MM.1S (cell line): ENCODE data around the gene TRIM15.
"Not testable (repeated sequence)": the region's sequence is repeated elsewhere in the genome, so short reads cannot be mapped to it uniquely, and the experiment has no call there.

Experiments
- DNase-seq: peaks from one replicate; pipeline ENCODE4 v3.0.0-alpha.2; 2015
- H2AFZ ChIP-seq: fragments of 300-600 bp; sonication (generic); 2 replicates; pipeline ENCODE4 v1.6.0; 2016; ENCODE audit warnings: antibody characterized with exemption, low read length
- H3F3A ChIP-seq: fragments of 300-600 bp; sonication (generic); 2 replicates; pipeline ENCODE4 v1.6.1; 2016; ENCODE audit warnings: mild to moderate bottlenecking, antibody characterized with exemption, low read length, moderate library complexity, mixed read lengths; ENCODE audit not compliant: insufficient read depth
- H3K27ac ChIP-seq: fragments of 300-600 bp; sonication (generic); 2 replicates; pipeline ENCODE4 v1.5.1; 2016; ENCODE audit warnings: mild to moderate bottlenecking, low read length
- H3K27me3 ChIP-seq: fragments of 300-600 bp; sonication (generic); replicated peaks from 2 replicates; pipeline ENCODE4 v1.6.0; 2016; ENCODE audit warnings: low read length; ENCODE audit not compliant: insufficient read depth
- H3K36me3 ChIP-seq: fragments of 300-600 bp; sonication (generic); replicated peaks from 2 replicates; pipeline ENCODE4 v1.6.1; 2016; ENCODE audit warnings: mild to moderate bottlenecking, low read length, mixed read lengths; ENCODE audit not compliant: insufficient read depth
- H3K4me1 ChIP-seq: fragments of 300-600 bp; sonication (generic); 2 replicates; pipeline ENCODE4 v1.6.1; 2016; ENCODE audit warnings: low read length, mixed read lengths
- H3K4me2 ChIP-seq: fragments of 300-600 bp; sonication (generic); 2 replicates; pipeline ENCODE4 v1.6.0; 2016; ENCODE audit warnings: low read depth, low read length
- H3K4me3 ChIP-seq: fragments of 300-600 bp; sonication (generic); 2 replicates; pipeline ENCODE4 v1.5.1; 2016; ENCODE audit warnings: low read length, mixed read lengths
- H3K79me2 ChIP-seq: fragments of 300-600 bp; sonication (generic); 2 replicates; pipeline ENCODE4 v1.6.1; 2016; ENCODE audit warnings: mixed run types, low read length, mixed read lengths
- H3K9ac ChIP-seq: fragments of 300-600 bp; sonication (generic); 2 replicates; pipeline ENCODE4 v1.6.1; 2016; ENCODE audit warnings: low read length, mixed read lengths
- H3K9me2 ChIP-seq: fragments of 300-600 bp; sonication (generic); replicated peaks from 2 replicates; pipeline ENCODE4 v1.6.1; 2016; ENCODE audit warnings: mild to moderate bottlenecking, low read length, mixed read lengths; ENCODE audit not compliant: insufficient read depth
- H3K9me3 ChIP-seq: fragments of 300-600 bp; sonication (generic); replicated peaks from 2 replicates; pipeline ENCODE4 v1.6.1; 2016; ENCODE audit warnings: mild to moderate bottlenecking, low read length, mixed read lengths; ENCODE audit not compliant: insufficient read depth
- H4K20me1 ChIP-seq: fragments of 300-600 bp; sonication (generic); 2 replicates; pipeline ENCODE4 v1.6.1; 2016; ENCODE audit warnings: mild to moderate bottlenecking, low read length, moderate library complexity, mixed read lengths; ENCODE audit not compliant: insufficient read depth
- CTCF ChIP-seq: fragments of 300-600 bp; sonication (generic); IDR thresholded peaks from 2 replicates; pipeline ENCODE4 v1.5.1; 2016; ENCODE audit warnings: antibody characterized with exemption, low read length, mixed read lengths
- EZH2 ChIP-seq: fragments of 300-600 bp; sonication (generic); optimal IDR thresholded peaks from 2 replicates; pipeline ENCODE3; 2017; ENCODE audit warnings: low read depth, mild to moderate bottlenecking, antibody characterized with exemption, low read length, mixed read lengths
- EZH2phosphoT487 ChIP-seq: fragments of 300-600 bp; sonication (generic); IDR thresholded peaks from 2 replicates; pipeline ENCODE4 v1.6.1; 2018; ENCODE audit warnings: antibody characterized with exemption, low read length

The TRIM15 gene

GRCh38 chr6:30136570-30137286 is 26.6 kb upstream of the TRIM15 start:
- Histone ChIP-seq H2AFZ (no peak overlapping the region), H4K20me1 (no peaks in the 10 kb centered on the region), H3K4me2 (peak overlapping the region; percentile 55; the same call in 1 of the 2 replicates), H3K9me2 (no peaks in the 10 kb centered on the region), H3K79me2 (no peaks in the 10 kb centered on the region), H3K4me3 (no peak overlapping the region), H3K4me1 (peaks cover 19% of the 10 kb centered on the region), H3K9me3 (no peaks in the 10 kb centered on the region), H3K9ac (no peak overlapping the region), H3K27me3 (peaks cover 30% of the 10 kb centered on the region), H3F3A (peaks cover 4% of the 10 kb centered on the region; the same call in 1 of the 2 replicates), H3K27ac (no peak overlapping the region), H3K36me3 (no peaks in the 10 kb centered on the region)
- TF ChIP-seq CTCF (no peak), EZH2 (no peak), EZH2phosphoT487 (no peak)
- peak; percentile 77 for DNase-seq

- not testable (repeated sequence) for H3K79me2 ChIP-seq
Measured at GRCh38 chr6:30140240-30140639, 23.1 kb upstream of the TRIM15 start.

GRCh38 chr6:30142665-30143064 is 20.7 kb upstream of the TRIM15 start:
- Histone ChIP-seq H3K27ac (no peak overlapping the region), H3K4me2 (no peak overlapping the region), H3K36me3 (no peaks in the 10 kb centered on the region), H3F3A (no peaks in the 10 kb centered on the region), H3K9ac (no peak overlapping the region), H2AFZ (no peak overlapping the region), H3K9me3 (no peaks in the 10 kb centered on the region), H4K20me1 (no peaks in the 10 kb centered on the region), H3K79me2 (no peaks in the 10 kb centered on the region), H3K27me3 (peaks cover 24% of the 10 kb centered on the region), H3K9me2 (no peaks in the 10 kb centered on the region), H3K4me3 (no peak overlapping the region), H3K4me1 (no peaks in the 10 kb centered on the region)
- no peak for DNase-seq
- TF ChIP-seq EZH2, result no peak
- TF ChIP-seq EZH2phosphoT487, result no peak
- no peak for TF ChIP-seq CTCF

More at GRCh38 chr6:30140240-30140639, 23.1 kb upstream of the TRIM15 start:
- H3K4me3 ChIP-seq, H3K9ac ChIP-seq, H3K36me3 ChIP-seq, DNase-seq, H3K9me3 ChIP-seq, H3K9me2 ChIP-seq, H3K27ac ChIP-seq, H4K20me1 ChIP-seq, H3F3A ChIP-seq, H2AFZ ChIP-seq, H3K4me2 ChIP-seq: not testable (repeated sequence)
- Histone ChIP-seq H3K4me1 (peaks cover 19% of the 10 kb centered on the region), H3K27me3 (peaks cover 29% of the 10 kb centered on the region)

- Histone ChIP-seq H3K4me1 (no peaks in the 10 kb centered on the region), H3K9ac (no peak overlapping the region), H3K4me3 (no peak overlapping the region), H3K27ac (no peak overlapping the region), H2AFZ (no peak overlapping the region), H3K4me2 (no peak overlapping the region), H3K27me3 (peaks cover 14% of the 10 kb centered on the region; the same call in 1 of the 2 replicates), H3K9me2 (no peaks in the 10 kb centered on the region), H4K20me1 (no peaks in the 10 kb centered on the region), H3K79me2 (no peaks in the 10 kb centered on the region), H3K9me3 (no peaks in the 10 kb centered on the region), H3K36me3 (no peaks in the 10 kb centered on the region), H3F3A (no peaks in the 10 kb centered on the region)
- no peak for DNase-seq
- TF ChIP-seq CTCF (no peak), EZH2phosphoT487 (no peak), EZH2 (no peak)
Measured at GRCh38 chr6:30143780-30144179, 19.6 kb upstream of the TRIM15 start.
